Lower lobe of right lung (tissue), 2 donors: ENCODE data around the gene FHIT. TPM values are rescaled to one million over a fixed set of nuclear protein-coding genes. Genes with fewer than 3 reads are reported as not detected.

Experiments
- ATAC-seq, 2 donors: fragments of 200-7000 bp; cut with Tn5 transposase; one replicate each; pipeline ENCODE4 v1.9.1; 2020 to 2022; ENCODE audit warnings: mild to moderate bottlenecking in 2 of 2, moderate library complexity in 2 of 2
- DNase-seq: peaks from one replicate; pipeline ENCODE4 v3.0.0-alpha.2; 2020
- H3K27ac ChIP-seq: fragments of 200-600 bp; one replicate; pipeline ENCODE4 v1.8.0; 2022
- H3K27me3 ChIP-seq: fragments of 200-600 bp; one replicate; pipeline ENCODE4 v1.8.0; 2022; ENCODE audit warnings: low read depth
- H3K36me3 ChIP-seq: fragments of 200-600 bp; one replicate; pipeline ENCODE4 v1.8.0; 2022; ENCODE audit warnings: mild to moderate bottlenecking
- H3K4me1 ChIP-seq: fragments of 200-600 bp; one replicate; pipeline ENCODE4 v1.8.0; 2022
- H3K4me3 ChIP-seq: fragments of 200-600 bp; one replicate; pipeline ENCODE4 v1.8.0; 2022; ENCODE audit warnings: mild to moderate bottlenecking
- H3K9me3 ChIP-seq: fragments of 200-600 bp; one replicate; pipeline ENCODE4 v1.8.0; 2022
- CTCF ChIP-seq: fragments of 200-600 bp; IDR thresholded peaks from one replicate; pipeline ENCODE4 v1.8.0; 2022; ENCODE audit warnings: antibody characterized with exemption, mild to moderate bottlenecking
- intact Hi-C: fragments of 100-400 bp; cut with DNase I; formaldehyde crosslinking; loops from one replicate; pipeline ENCODE4 v1.11.0; 2022
- total RNA-seq: library from RNA; stranded (reverse); fragmentation: NEBNext Ultra II Directional; extraction: Animal tissue kit (Norgen Biotek cat#: 25700); gene quantifications from one replicate; pipeline ENCODE4 v1.2.1, GENCODE V29; 2021
- donor health status: DM: no; HTN: yes; CAD: no; lungs with severe emphysema.

The FHIT gene
- total RNA-seq, 1 donor from 2014 or later, result 10.3 TPM

- Histone ChIP-seq H3K4me1 (no peaks in the 10 kb centered on the region), H3K27ac (no peak overlapping the region), H3K36me3 (no peaks in the 10 kb centered on the region), H3K9me3 (no peaks in the 10 kb centered on the region), H3K4me3 (no peak overlapping the region), H3K27me3 (no peaks in the 10 kb centered on the region)
- no peak for DNase-seq
- no peak for TF ChIP-seq CTCF
- intact Hi-C loops, result no loop called here
- peak in 1 of 2 donors; percentile 23 for ATAC-seq
These were observed 1385.2 kb downstream of the FHIT start for GRCh38 chr3:59866076-59866475.

GRCh38 chr3:59865351-59865750 is 1385.9 kb downstream of the FHIT start:
- no peaks in the 10 kb centered on the region for H3K36me3 ChIP-seq
- H3K27me3 ChIP-seq, result no peaks in the 10 kb centered on the region
- no peak overlapping the region for H3K27ac ChIP-seq
- intact Hi-C loops, result no loop called here
- no peak for TF ChIP-seq CTCF
- ATAC-seq, result no peak
- H3K9me3 ChIP-seq, result no peaks in the 10 kb centered on the region
- no peak for DNase-seq
- H3K4me3 ChIP-seq, result no peak overlapping the region
- no peaks in the 10 kb centered on the region for H3K4me1 ChIP-seq

GRCh38 chr3:59862686-59863085 is 1388.6 kb downstream of the FHIT start:
- ATAC-seq (no peak), DNase-seq (no peak)
- Histone ChIP-seq H3K4me1 (no peaks in the 10 kb centered on the region), H3K27ac (no peak overlapping the region), H3K36me3 (no peaks in the 10 kb centered on the region), H3K9me3 (no peaks in the 10 kb centered on the region), H3K4me3 (no peak overlapping the region), H3K27me3 (no peaks in the 10 kb centered on the region)
- intact Hi-C loops, result no loop called here
- no peak for TF ChIP-seq CTCF

GRCh38 chr3:59857589-59858346 is 1393.5 kb downstream of the FHIT start:
- H3K9me3 ChIP-seq, result no peaks in the 10 kb centered on the region
- no peaks in the 10 kb centered on the region for H3K4me1 ChIP-seq
- no peaks in the 10 kb centered on the region for H3K27me3 ChIP-seq
- peak; percentile 93 to 98 for ATAC-seq
- intact Hi-C loops, result loop anchor here (10.0 kb wide), 1 partner anchor 283 kb away; no protein-coding TSS in a partner anchor
- TF ChIP-seq CTCF, result peak; percentile 88
- no peaks in the 10 kb centered on the region for H3K36me3 ChIP-seq
- no peak overlapping the region for H3K4me3 ChIP-seq
- peak; percentile 82 for DNase-seq
- H3K27ac ChIP-seq, result no peak overlapping the region

- no peaks in the 10 kb centered on the region for H3K36me3 ChIP-seq
- ATAC-seq (no peak), DNase-seq (no peak)
- H3K9me3 ChIP-seq, result no peaks in the 10 kb centered on the region
- no peak overlapping the region for H3K4me3 ChIP-seq
- no peaks in the 10 kb centered on the region for H3K27me3 ChIP-seq
- no peak for TF ChIP-seq CTCF
- no peak overlapping the region for H3K27ac ChIP-seq
- intact Hi-C loops, result loop anchor here (10.0 kb wide), 1 partner anchor 282 kb away; no protein-coding TSS in a partner anchor
- no peaks in the 10 kb centered on the region for H3K4me1 ChIP-seq
These were observed 1394.3 kb downstream of the FHIT start for GRCh38 chr3:59856934-59857460.
